Measurements from ENCODE around the gene TMEM108. TPM values are rescaled to one million over a fixed set of nuclear protein-coding genes. Genes with fewer than 3 reads are reported as not detected.

TMEM108 gene
- polyA plus RNA-seq, 1 experiment: 0.63 TPM

DNA sequence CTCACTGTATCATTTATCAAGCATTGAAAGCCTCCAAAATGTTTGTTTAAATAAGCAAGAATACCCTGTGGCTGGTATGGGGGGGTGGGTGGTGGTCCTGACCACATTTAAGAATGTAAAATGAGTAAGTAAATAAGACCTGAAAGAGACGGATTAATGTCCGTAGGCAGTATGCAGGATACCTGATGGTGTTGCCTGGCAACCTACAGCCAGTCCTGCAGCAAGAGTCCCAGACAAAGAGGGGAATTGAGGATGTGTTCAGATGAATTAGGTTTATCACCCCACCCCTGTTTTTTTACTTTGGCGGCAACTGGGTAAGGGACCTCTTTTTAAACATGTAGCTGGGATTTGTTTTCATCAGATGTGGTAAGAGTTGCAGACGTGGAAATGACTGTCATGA, 261.9 kb downstream of the TMEM108 start:
- TF ChIP-seq, protein P1, sequence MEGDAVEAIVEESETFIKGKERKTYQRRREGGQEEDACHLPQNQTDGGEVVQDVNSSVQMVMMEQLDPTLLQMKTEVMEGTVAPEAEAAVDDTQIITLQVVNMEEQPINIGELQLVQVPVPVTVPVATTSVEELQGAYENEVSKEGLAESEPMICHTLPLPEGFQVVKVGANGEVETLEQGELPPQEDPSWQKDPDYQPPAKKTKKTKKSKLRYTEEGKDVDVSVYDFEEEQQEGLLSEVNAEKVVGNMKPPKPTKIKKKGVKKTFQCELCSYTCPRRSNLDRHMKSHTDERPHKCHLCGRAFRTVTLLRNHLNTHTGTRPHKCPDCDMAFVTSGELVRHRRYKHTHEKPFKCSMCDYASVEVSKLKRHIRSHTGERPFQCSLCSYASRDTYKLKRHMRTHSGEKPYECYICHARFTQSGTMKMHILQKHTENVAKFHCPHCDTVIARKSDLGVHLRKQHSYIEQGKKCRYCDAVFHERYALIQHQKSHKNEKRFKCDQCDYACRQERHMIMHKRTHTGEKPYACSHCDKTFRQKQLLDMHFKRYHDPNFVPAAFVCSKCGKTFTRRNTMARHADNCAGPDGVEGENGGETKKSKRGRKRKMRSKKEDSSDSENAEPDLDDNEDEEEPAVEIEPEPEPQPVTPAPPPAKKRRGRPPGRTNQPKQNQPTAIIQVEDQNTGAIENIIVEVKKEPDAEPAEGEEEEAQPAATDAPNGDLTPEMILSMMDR (IDR thresholded peaks at IDR 0.05; ENCODE audit: low read depth, low read length): no peak
- no peaks in the 10 kb centered on the region for H3K27me3 ChIP-seq (ENCODE audit: control insufficient read depth, insufficient read depth, low read length)
- no peak for DNase-seq (ENCODE audit: low read depth, low spot score)
- H3K27ac ChIP-seq (ENCODE audit: low read depth, low read length): no peak overlapping the region
- H3K4me3 ChIP-seq (ENCODE audit: low read depth, low read length): no peak overlapping the region
- CTCF ChIA-PET: interaction anchor here (0.6 kb wide), 1 partner anchor 10 kb away, joined by 9 read pairs; no protein-coding TSS in a partner anchor
- POLR2A ChIA-PET: no interaction called here
- no peaks in the 10 kb centered on the region for H3K9me3 ChIP-seq (ENCODE audit: control insufficient read depth, insufficient read depth, low read length)

DNA sequence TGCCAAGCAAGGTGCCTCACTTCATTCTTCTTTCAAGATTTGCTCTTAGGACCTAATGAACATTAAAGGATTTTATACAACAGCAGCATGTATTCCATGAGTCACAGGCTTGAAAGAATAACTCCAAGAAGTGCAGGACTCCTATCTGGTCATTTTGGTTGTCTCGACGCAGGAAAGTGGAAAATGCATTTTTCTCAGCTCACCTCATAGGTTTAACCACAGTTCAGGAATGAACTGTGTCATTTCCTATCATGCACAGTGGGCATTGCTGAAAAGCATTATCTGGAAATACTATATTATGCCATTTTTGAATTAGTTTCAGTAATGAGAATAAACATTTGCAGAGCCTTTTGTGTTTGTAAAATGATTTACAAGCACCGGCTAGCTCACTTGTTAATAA, 263.0 kb downstream of the TMEM108 start:
- peak overlapping the region; percentile 34 for H3K27ac ChIP-seq (ENCODE audit: low read depth, low read length)
- peak; percentile 69 for DNase-seq (ENCODE audit: low read depth, low spot score)
- no peaks in the 10 kb centered on the region for H3K9me3 ChIP-seq (ENCODE audit: control insufficient read depth, insufficient read depth, low read length)
- POLR2A ChIA-PET: no interaction called here
- H3K4me3 ChIP-seq (ENCODE audit: low read depth, low read length): no peak overlapping the region
- CTCF ChIA-PET: interaction anchor here (1.0 to 1.6 kb wide), 2 partner anchors 25 to 83 kb away, joined by 3 read pairs; no protein-coding TSS in a partner anchor
- TF ChIP-seq, protein P1 (IDR thresholded peaks at IDR 0.05; ENCODE audit: low read depth, low read length): no peak
- no peaks in the 10 kb centered on the region for H3K27me3 ChIP-seq (ENCODE audit: control insufficient read depth, insufficient read depth, low read length)

DNA sequence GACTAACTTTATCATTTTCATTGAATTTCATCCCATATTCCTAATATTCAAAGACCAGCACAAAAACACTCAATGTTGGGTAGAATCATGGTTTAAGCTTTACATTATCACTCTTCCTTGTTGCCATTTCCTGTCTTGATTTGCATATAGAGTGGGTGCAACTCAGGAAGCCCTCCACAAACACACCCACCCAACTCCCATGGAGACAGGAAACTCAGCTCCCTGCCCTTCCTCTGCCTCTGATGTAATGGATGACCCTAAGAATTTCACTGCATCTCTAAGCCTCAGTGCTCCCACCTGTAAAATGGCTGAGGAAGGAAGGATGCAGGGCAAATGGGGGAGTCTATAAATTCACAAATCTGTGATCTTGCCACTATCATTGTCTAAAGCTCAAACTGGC, 263.5 kb downstream of the TMEM108 start:
- TF ChIP-seq, protein P1 (IDR thresholded peaks at IDR 0.05; ENCODE audit: low read depth, low read length): no peak
- no peaks in the 10 kb centered on the region for H3K27me3 ChIP-seq (ENCODE audit: control insufficient read depth, insufficient read depth, low read length)
- ChIA-PET POLR2A (no interaction called here), CTCF (interaction anchor here (1.0 to 1.6 kb wide), 2 partner anchors 26 to 82 kb away, joined by 3 read pairs; no protein-coding TSS in a partner anchor)
- no peak overlapping the region for H3K4me3 ChIP-seq (ENCODE audit: low read depth, low read length)
- DNase-seq (ENCODE audit: low read depth, low spot score): no peak
- H3K27ac ChIP-seq (ENCODE audit: low read depth, low read length): no peak overlapping the region
- H3K9me3 ChIP-seq (ENCODE audit: control insufficient read depth, insufficient read depth, low read length): no peaks in the 10 kb centered on the region

DNA sequence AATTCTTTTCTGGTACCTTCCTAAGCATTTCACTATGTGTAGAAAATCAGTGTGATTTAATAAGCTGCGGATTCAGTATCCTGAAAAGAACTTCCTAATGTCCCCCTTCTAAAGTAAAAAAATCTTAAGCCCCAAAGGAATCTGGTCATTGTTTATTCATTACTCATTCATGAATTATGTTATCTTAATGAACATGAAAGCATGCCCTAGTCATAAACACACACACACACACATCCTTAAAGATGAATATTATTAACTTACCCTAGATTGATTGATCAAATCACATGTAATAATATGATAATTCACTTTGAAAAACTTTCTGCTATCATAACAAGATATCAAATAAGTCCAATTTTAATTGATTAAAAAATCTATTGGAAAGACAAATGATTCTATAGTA, 265.2 kb downstream of the TMEM108 start:
- CTCF ChIA-PET: no interaction called here
- TF ChIP-seq, protein P1 (IDR thresholded peaks at IDR 0.05; ENCODE audit: low read depth, low read length): no peak
- no peaks in the 10 kb centered on the region for H3K9me3 ChIP-seq (ENCODE audit: control insufficient read depth, insufficient read depth, low read length)
- H3K27me3 ChIP-seq (ENCODE audit: control insufficient read depth, insufficient read depth, low read length): no peaks in the 10 kb centered on the region
- POLR2A ChIA-PET: no interaction called here
- no peak overlapping the region for H3K4me3 ChIP-seq (ENCODE audit: low read depth, low read length)
- no peak overlapping the region for H3K27ac ChIP-seq (ENCODE audit: low read depth, low read length)
- no peak for DNase-seq (ENCODE audit: low read depth, low spot score)

DNA sequence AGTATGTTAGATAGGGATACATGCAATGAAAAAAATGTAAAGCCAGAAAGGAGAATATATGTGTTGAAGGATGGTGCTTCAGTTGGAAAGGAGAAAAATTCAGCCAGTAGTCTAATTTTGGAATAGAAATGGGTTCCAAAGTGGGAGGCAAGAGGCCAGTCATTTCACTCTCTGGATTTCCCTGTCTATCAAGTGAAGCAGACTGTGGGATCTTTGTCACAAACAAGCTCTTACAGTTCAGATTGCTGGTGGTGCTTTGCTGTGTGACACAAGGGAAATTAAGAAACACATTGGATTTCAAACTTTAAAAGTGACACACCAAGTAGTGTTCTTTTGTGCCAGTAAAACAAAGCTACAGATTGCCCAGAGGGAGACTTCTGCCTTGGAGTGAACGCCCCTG, 279.7 kb downstream of the TMEM108 start:
- CTCF ChIA-PET: no interaction called here

More for the DNA sequence above, 279.7 kb downstream of the TMEM108 start:
- POLR2A ChIA-PET: no interaction called here
- Histone ChIP-seq H3K27ac (ENCODE audit: low read depth, low read length) (no peak overlapping the region), H3K27me3 (ENCODE audit: control insufficient read depth, insufficient read depth, low read length) (no peaks in the 10 kb centered on the region), H3K9me3 (ENCODE audit: control insufficient read depth, insufficient read depth, low read length) (no peaks in the 10 kb centered on the region), H3K4me3 (ENCODE audit: low read depth, low read length) (no peak overlapping the region)
- DNase-seq (ENCODE audit: low read depth, low spot score): no peak
- TF ChIP-seq, protein P1 (IDR thresholded peaks at IDR 0.05; ENCODE audit: low read depth, low read length): no peak
